Measurements from ENCODE around the gene HEATR5A.

The HEATR5A gene

GRCh38 chr14:31297701-31298344, 122.5 kb downstream of the HEATR5A start:
- DNase-seq (ENCODE audit: low read depth) = peak; percentile 43
- no peak for TF ChIP-seq CTCF (IDR thresholded peaks at IDR 0.05; ENCODE audit: insufficient read depth, low read depth, low read length, missing control alignments)
- H3K4me3 ChIP-seq (ENCODE audit: low read length) = no peak overlapping the region

GRCh38 chr14:31297112-31297511, 123.2 kb downstream of the HEATR5A start:
- no peak overlapping the region for H3K4me3 ChIP-seq (ENCODE audit: low read length)
- no peak for DNase-seq (ENCODE audit: low read depth)
- TF ChIP-seq CTCF (IDR thresholded peaks at IDR 0.05; ENCODE audit: insufficient read depth, low read depth, low read length, missing control alignments) = no peak

GRCh38 chr14:31294746-31295405, 125.5 kb downstream of the HEATR5A start:
- H3K4me3 ChIP-seq (ENCODE audit: low read length) = no peak overlapping the region
- DNase-seq (ENCODE audit: low read depth) = no peak
- TF ChIP-seq CTCF (IDR thresholded peaks at IDR 0.05; ENCODE audit: insufficient read depth, low read depth, low read length, missing control alignments) = no peak

- DNase-seq (ENCODE audit: low read depth) = no peak
- TF ChIP-seq CTCF (IDR thresholded peaks at IDR 0.05; ENCODE audit: insufficient read depth, low read depth, low read length, missing control alignments) = no peak
- H3K4me3 ChIP-seq (ENCODE audit: low read length) = no peak overlapping the region
Observed at GRCh38 chr14:31292937-31293616, 127.3 kb downstream of the HEATR5A start.

- DNase-seq (ENCODE audit: low read depth) = no peak
- no peak for TF ChIP-seq CTCF (IDR thresholded peaks at IDR 0.05; ENCODE audit: insufficient read depth, low read depth, low read length, missing control alignments)
- no peak overlapping the region for H3K4me3 ChIP-seq (ENCODE audit: low read length)
Observed at GRCh38 chr14:31291210-31291609, 129.1 kb downstream of the HEATR5A start.

GRCh38 chr14:31287294-31287972, 132.9 kb downstream of the HEATR5A start:
- no peak for TF ChIP-seq CTCF (IDR thresholded peaks at IDR 0.05; ENCODE audit: insufficient read depth, low read depth, low read length, missing control alignments)
- DNase-seq (ENCODE audit: low read depth) = no peak
- H3K4me3 ChIP-seq (ENCODE audit: low read length) = no peak overlapping the region
